ENCODE data around the gene IFNAR1. TPM values are rescaled to one million over a fixed set of nuclear protein-coding genes. Genes with fewer than 3 reads are reported as not detected.

Gene IFNAR1
- total and polyA plus RNA-seq, 2 of the 4 experiments (the other 2 are of a cell fraction) = 7.8 to 9.9 TPM

DNA sequence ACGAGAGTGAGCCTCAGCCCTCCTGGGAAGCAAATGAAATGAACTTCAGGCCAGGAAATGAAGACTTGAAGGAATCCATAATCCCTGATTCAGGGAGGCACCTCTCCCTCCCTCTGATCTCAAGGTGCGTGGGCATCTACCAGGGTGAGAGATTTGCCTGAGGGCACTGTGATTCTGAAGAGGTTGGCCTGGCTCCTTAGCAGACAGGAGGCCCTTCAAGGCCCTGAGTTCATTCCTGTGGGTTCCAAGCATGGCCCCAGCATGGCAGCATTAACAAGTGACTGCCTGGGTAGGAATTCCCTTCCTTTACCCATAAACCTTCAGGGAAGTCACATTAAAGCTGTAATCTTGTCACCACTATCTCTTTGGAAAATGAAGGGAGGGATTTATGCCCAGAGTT, 48.7 kb downstream of the IFNAR1 start:
- no TSS peak for BruUV-seq (replicated peaks)
- DNase-seq (no peak), ATAC-seq (ENCODE audit: low read depth) (no peak; the same call in 1 of the 2 replicates)
- Histone ChIP-seq H4K5ac (ENCODE audit: low read depth, low read length) (0 out of 2 replicates have a peak overlapping the region, but pooled peaks have one; percentile 41), H3K27me3 (ENCODE audit: control insufficient read depth, insufficient read depth, low read length) (no peaks in the 10 kb centered on the region; the same call in 1 of the 2 replicates), H2BK15ac (ENCODE audit: low read depth, low read length) (no peak overlapping the region), H3K9me3 (ENCODE audit: control insufficient read depth, insufficient read depth, low read length) (peaks cover 13% of the 10 kb centered on the region), H3K14ac (replicated peaks; ENCODE audit: low read depth, low read length) (no peak overlapping the region), H2AFZ (replicated peaks; ENCODE audit: low read length, poor library complexity) (no peak overlapping the region), H2AK5ac (ENCODE audit: low read depth, low read length) (no peak overlapping the region), H4K91ac (ENCODE audit: insufficient read depth, low read depth, low read length) (no peak overlapping the region), H2BK20ac (ENCODE audit: low read depth, low read length) (no peak overlapping the region), H4K20me1 (ENCODE audit: insufficient read depth, low read length) (no peaks in the 10 kb centered on the region), H3K36me3 (ENCODE audit: control insufficient read depth, insufficient read depth, low read length) (no peaks in the 10 kb centered on the region), H3K9ac (ENCODE audit: low read depth, low read length) (no peak overlapping the region), H3K4me3 (ENCODE audit: insufficient read depth, low read depth, low read length) (no peak overlapping the region), H3K23ac (ENCODE audit: low read depth, low read length) (no peak overlapping the region), H3K27ac (ENCODE audit: insufficient read depth, low read length) (no peak overlapping the region), H2BK5ac (ENCODE audit: low read depth, low read length, poor library complexity, severe bottlenecking) (no peak overlapping the region), H3K4me2 (ENCODE audit: low read depth, low read length) (no peak overlapping the region), H4K8ac (ENCODE audit: low read depth in 2 of 2, low read length in 2 of 2) (no peak overlapping the region), H3K4me1 (ENCODE audit: control insufficient read depth, insufficient read depth, low read length) (0 out of 2 replicates have a peak, but pooled peaks cover 5% of the 10 kb centered on the region), H2AK9ac (replicated peaks; ENCODE audit: low read depth, low read length, poor library complexity) (peak overlapping the region; percentile 20), H3K79me1 (ENCODE audit: low read depth in 1 of 2, low read length in 2 of 2) (no peaks in the 10 kb centered on the region), H3K18ac (ENCODE audit: low read depth, low read length) (no peak overlapping the region), H3K9me1 (ENCODE audit: insufficient read depth, low read length) (no peaks in the 10 kb centered on the region), H3K4ac (ENCODE audit: low read depth, low read length) (no peak overlapping the region), H3K56ac (ENCODE audit: extremely low read depth, insufficient read depth, low read length) (no peak overlapping the region), H2BK120ac (ENCODE audit: low read depth, low read length) (no peak overlapping the region)
- no peak for TF ChIP-seq MAFK (IDR thresholded peaks at IDR 0.05; ENCODE audit: low read depth, low read length)
- TF ChIP-seq, protein P1, sequence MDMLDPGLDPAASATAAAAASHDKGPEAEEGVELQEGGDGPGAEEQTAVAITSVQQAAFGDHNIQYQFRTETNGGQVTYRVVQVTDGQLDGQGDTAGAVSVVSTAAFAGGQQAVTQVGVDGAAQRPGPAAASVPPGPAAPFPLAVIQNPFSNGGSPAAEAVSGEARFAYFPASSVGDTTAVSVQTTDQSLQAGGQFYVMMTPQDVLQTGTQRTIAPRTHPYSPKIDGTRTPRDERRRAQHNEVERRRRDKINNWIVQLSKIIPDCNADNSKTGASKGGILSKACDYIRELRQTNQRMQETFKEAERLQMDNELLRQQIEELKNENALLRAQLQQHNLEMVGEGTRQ (IDR thresholded peaks at IDR 0.05; ENCODE audit: low read depth, low read length) = no peak
- TF ChIP-seq, protein P2, sequence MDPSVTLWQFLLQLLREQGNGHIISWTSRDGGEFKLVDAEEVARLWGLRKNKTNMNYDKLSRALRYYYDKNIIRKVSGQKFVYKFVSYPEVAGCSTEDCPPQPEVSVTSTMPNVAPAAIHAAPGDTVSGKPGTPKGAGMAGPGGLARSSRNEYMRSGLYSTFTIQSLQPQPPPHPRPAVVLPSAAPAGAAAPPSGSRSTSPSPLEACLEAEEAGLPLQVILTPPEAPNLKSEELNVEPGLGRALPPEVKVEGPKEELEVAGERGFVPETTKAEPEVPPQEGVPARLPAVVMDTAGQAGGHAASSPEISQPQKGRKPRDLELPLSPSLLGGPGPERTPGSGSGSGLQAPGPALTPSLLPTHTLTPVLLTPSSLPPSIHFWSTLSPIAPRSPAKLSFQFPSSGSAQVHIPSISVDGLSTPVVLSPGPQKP (IDR thresholded peaks at IDR 0.05; ENCODE audit: borderline replicate concordance, low read depth, low read length) = no peak
- no peak for TF ChIP-seq SMC3 (IDR thresholded peaks at IDR 0.05; ENCODE audit: low read depth, low read length)
- TF ChIP-seq RFX5 (IDR thresholded peaks at IDR 0.05; ENCODE audit: low read depth, low read length) = no peak
- no peak for TF ChIP-seq RAD21 (IDR thresholded peaks at IDR 0.05; ENCODE audit: low read length)
- TF ChIP-seq BHLHE40 (IDR thresholded peaks at IDR 0.05; ENCODE audit: low read depth, low read length) = no peak
- no peak for TF ChIP-seq NFE2L2 (IDR thresholded peaks at IDR 0.05; ENCODE audit: low read depth, low read length)
- TF ChIP-seq MXI1 (IDR thresholded peaks at IDR 0.05; ENCODE audit: borderline replicate concordance, low read depth, low read length) = no peak
- TF ChIP-seq, protein P3, sequence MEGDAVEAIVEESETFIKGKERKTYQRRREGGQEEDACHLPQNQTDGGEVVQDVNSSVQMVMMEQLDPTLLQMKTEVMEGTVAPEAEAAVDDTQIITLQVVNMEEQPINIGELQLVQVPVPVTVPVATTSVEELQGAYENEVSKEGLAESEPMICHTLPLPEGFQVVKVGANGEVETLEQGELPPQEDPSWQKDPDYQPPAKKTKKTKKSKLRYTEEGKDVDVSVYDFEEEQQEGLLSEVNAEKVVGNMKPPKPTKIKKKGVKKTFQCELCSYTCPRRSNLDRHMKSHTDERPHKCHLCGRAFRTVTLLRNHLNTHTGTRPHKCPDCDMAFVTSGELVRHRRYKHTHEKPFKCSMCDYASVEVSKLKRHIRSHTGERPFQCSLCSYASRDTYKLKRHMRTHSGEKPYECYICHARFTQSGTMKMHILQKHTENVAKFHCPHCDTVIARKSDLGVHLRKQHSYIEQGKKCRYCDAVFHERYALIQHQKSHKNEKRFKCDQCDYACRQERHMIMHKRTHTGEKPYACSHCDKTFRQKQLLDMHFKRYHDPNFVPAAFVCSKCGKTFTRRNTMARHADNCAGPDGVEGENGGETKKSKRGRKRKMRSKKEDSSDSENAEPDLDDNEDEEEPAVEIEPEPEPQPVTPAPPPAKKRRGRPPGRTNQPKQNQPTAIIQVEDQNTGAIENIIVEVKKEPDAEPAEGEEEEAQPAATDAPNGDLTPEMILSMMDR (conservative IDR thresholded peaks at IDR 0.05; ENCODE audit: low read depth, low read length) = no peak
- no peak for TF ChIP-seq FOS (IDR thresholded peaks at IDR 0.05; ENCODE audit: low read depth, low read length)
- no peak for TF ChIP-seq POLR2A (IDR thresholded peaks at IDR 0.05; ENCODE audit: low read depth, low read length)
- no peak for TF ChIP-seq MAZ (IDR thresholded peaks at IDR 0.05; ENCODE audit: borderline replicate concordance, low read depth, low read length)
- TF ChIP-seq CEBPB (IDR thresholded peaks at IDR 0.05; ENCODE audit: low read depth, low read length) = no peak
- TF ChIP-seq CHD1 (IDR thresholded peaks at IDR 0.05; ENCODE audit: low read depth, low read length) = no peak
- TF ChIP-seq RCOR1 (IDR thresholded peaks at IDR 0.05; ENCODE audit: insufficient replicate concordance, low read length) = no peak
- POLR2A ChIA-PET (ENCODE audit: unreplicated experiment) = interaction anchor here (0.6 kb wide), 1 partner anchor 297 kb away, joined by 3 read pairs; no protein-coding TSS in a partner anchor
- in situ Hi-C loops (cut with MboI; ENCODE audit: low sequenced_read_pairs) = no loop called here
- dilution Hi-C loops (cut with HindIII; ENCODE audit: low sequenced_read_pairs, unreplicated experiment) = no loop called here
- CTCF ChIA-PET = interaction anchor here (1.5 kb wide), 1 partner anchor 174 kb away, joined by 3 read pairs; no protein-coding TSS in a partner anchor
- no CpG with 5 or more reads among the region's 2 CpGs for WGBS, 2 experiments (ENCODE audit: extremely low coverage in 2 of 2, insufficient read length in 1 of 2)
- intact Hi-C loops (cut with micrococcal nuclease) = loop anchor here (5.0 kb wide), 1 partner anchor 36 kb away; no protein-coding TSS in a partner anchor

Data from IMR-90 (cell line).